GM23338 (cell line): Measurements from ENCODE around the gene HACE1. TPM values are rescaled to one million over a fixed set of nuclear protein-coding genes. Genes with fewer than 3 reads are reported as not detected.

Experiments used
- ATAC-seq: fragments of 200-7000 bp; cut with Tn5 transposase; 3 replicates; pipeline ENCODE4 v1.9.1; 2020
- DNase-seq: peaks from one replicate; pipeline ENCODE4 v3.0.0-alpha.2; 2015; ENCODE audit warnings: low spot score
- H2AFZ ChIP-seq: fragments of 200-600 bp; sonication (generic); 2 replicates; pipeline ENCODE4 v1.8.0; 2016; ENCODE audit warnings: antibody characterized with exemption, mild to moderate bottlenecking, moderate library complexity
- H3F3A ChIP-seq: fragments of 200-600 bp; sonication (generic); replicated peaks from 2 replicates; pipeline ENCODE4 v1.8.0; 2017; ENCODE audit warnings: antibody characterized with exemption, mixed run types, low read depth
- H3K27ac ChIP-seq: fragments of 200-600 bp; sonication (generic); 2 replicates; pipeline ENCODE4 v1.6.1; 2016; ENCODE audit warnings: low read depth
- H3K27me3 ChIP-seq: fragments of 200-600 bp; sonication (generic); 2 replicates; pipeline ENCODE4 v1.8.0; 2016; ENCODE audit warnings: mild to moderate bottlenecking, mixed run types, moderate library complexity; ENCODE audit not compliant: insufficient read depth
- H3K36me3 ChIP-seq: fragments of 200-600 bp; sonication (generic); 2 replicates; pipeline ENCODE4 v1.8.0; 2016; ENCODE audit warnings: mild to moderate bottlenecking; ENCODE audit not compliant: insufficient read depth
- H3K4me1 ChIP-seq: fragments of 200-600 bp; sonication (generic); 2 replicates; pipeline ENCODE4 v1.8.0; 2016; ENCODE audit warnings: mild to moderate bottlenecking, moderate library complexity; ENCODE audit not compliant: insufficient read depth
- H3K4me2 ChIP-seq: fragments of 200-600 bp; sonication (generic); 2 replicates; pipeline ENCODE4 v1.7.1; 2017; ENCODE audit warnings: mixed run types
- H3K4me3 ChIP-seq: fragments of 200-600 bp; sonication (generic); 2 replicates; pipeline ENCODE4 v1.6.1; 2016; ENCODE audit warnings: mixed run types
- H3K79me2 ChIP-seq: fragments of 200-600 bp; sonication (generic); replicated peaks from 2 replicates; pipeline ENCODE4 v1.8.0; 2017; ENCODE audit warnings: mild to moderate bottlenecking; ENCODE audit not compliant: insufficient read depth
- H3K9me2 ChIP-seq: fragments of 200-600 bp; sonication (generic); 2 replicates; pipeline ENCODE4 v1.8.0; 2017; ENCODE audit not compliant: insufficient read depth
- H4K20me1 ChIP-seq: fragments of 200-600 bp; sonication (generic); replicated peaks from 2 replicates; pipeline ENCODE4 v1.8.0; 2017; ENCODE audit warnings: mild to moderate bottlenecking; ENCODE audit not compliant: insufficient read depth
- H3K27ac Mint-ChIP-seq: 2 replicates; pipeline ENCODE4 v1.8.0; 2020; ENCODE audit warnings: inconsistent platforms, mild to moderate bottlenecking, moderate library complexity, mixed read lengths
- H3K27me3 Mint-ChIP-seq: 3 replicates; pipeline ENCODE4 v1.8.0; 2022; ENCODE audit warnings: low read depth, mild to moderate bottlenecking, moderate library complexity, mixed read lengths, inconsistent platforms; ENCODE audit not compliant: insufficient read depth, poor library complexity
- H3K36me3 Mint-ChIP-seq: 3 replicates; pipeline ENCODE4 v1.8.0; 2021; ENCODE audit warnings: low read depth, mild to moderate bottlenecking, inconsistent platforms, moderate library complexity, mixed read lengths
- H3K4me1 Mint-ChIP-seq: 3 replicates; pipeline ENCODE4 v1.8.0; 2020; ENCODE audit warnings: mild to moderate bottlenecking, inconsistent platforms, mixed read lengths
- H3K4me3 Mint-ChIP-seq: 3 replicates; pipeline ENCODE4 v1.8.0; 2021; ENCODE audit warnings: moderate library complexity, mild to moderate bottlenecking, inconsistent platforms, mixed read lengths
- H3K9me3 Mint-ChIP-seq: 3 replicates; pipeline ENCODE4 v1.8.0; 2020; ENCODE audit warnings: moderate library complexity, mild to moderate bottlenecking, inconsistent platforms, mixed read lengths
- CREB1 ChIP-seq: fragments of 250-450 bp; sonication (Bioruptor Pico); IDR thresholded peaks from 2 replicates; pipeline ENCODE4 v1.5.0; 2020; ENCODE audit warnings: low read depth, mild to moderate bottlenecking, moderate library complexity
- CTCF ChIP-seq, 2 experiments: fragments of 200-600 bp in 1 of 2; sonication (generic) in 1 of 2; conservative IDR thresholded peaks; 2 replicates each; pipeline versions ENCODE4 v1.5.1 to v1.6.1; 2016 to 2017; ENCODE audit warnings: antibody characterized with exemption in 2 of 2, low read depth in 2 of 2, mild to moderate bottlenecking in 2 of 2, moderate library complexity in 1 of 2
- JUNB ChIP-seq: IDR thresholded peaks from one replicate; pipeline ENCODE4 v1.6.1; 2016; ENCODE audit warnings: antibody characterized with exemption; ENCODE audit not compliant: unreplicated experiment
- NANOG ChIP-seq: IDR thresholded peaks from 2 replicates; pipeline ENCODE4 v1.6.1; 2016; ENCODE audit warnings: antibody characterized with exemption, borderline replicate concordance
- POLR2AphosphoS5 ChIP-seq: IDR thresholded peaks from 2 replicates; pipeline ENCODE4 v1.6.1; 2016; ENCODE audit warnings: antibody characterized with exemption, low read depth
- STAT1 ChIP-seq: IDR thresholded peaks from one replicate; pipeline ENCODE4 v1.6.1; 2016; ENCODE audit warnings: antibody characterized with exemption; ENCODE audit not compliant: unreplicated experiment
- ZNF114 ChIP-seq: fragments of 250-450 bp; sonication (Bioruptor Pico); IDR thresholded peaks from 2 replicates; pipeline ENCODE4 v1.5.0; 2020; ENCODE audit warnings: mild to moderate bottlenecking, moderate library complexity
- ZNF462 ChIP-seq: fragments of 250-450 bp; sonication (Bioruptor Pico); IDR thresholded peaks from 2 replicates; pipeline ENCODE4 v1.5.0; 2020; ENCODE audit warnings: mild to moderate bottlenecking, moderate library complexity
- polyA plus RNA-seq: library from polyadenylated mRNA; unstranded; fragments of >200 nt; fragmentation: Nextera tagmentation; extraction: Ambion mirVana; gene quantifications from 2 replicates; pipeline ENCODE4 v1.2.1, GENCODE V29; 2016
- total RNA-seq: library from RNA; depleted of rRNA; stranded (reverse); fragments of >200 nt; shearing (Covaris generic); gene quantifications from 2 replicates; pipeline ENCODE4 v1.2.3, GENCODE V29; 2014

Gene HACE1
- total and polyA plus RNA-seq, 2 experiments from 2014 or later: 8.6 to 28.7 TPM

- H4K20me1 ChIP-seq: no peaks in the 10 kb centered on the region
- Mint-ChIP-seq H3K27ac (no peak overlapping the region), H3K27me3 (no peaks in the 10 kb centered on the region), H3K4me3 (no peak overlapping the region), H3K4me1 (no peaks in the 10 kb centered on the region), H3K9me3 (no peaks in the 10 kb centered on the region), H3K36me3 (peaks cover 3% of the 10 kb centered on the region; the same call in 2 of the 3 replicates)
- H2AFZ ChIP-seq: no peak overlapping the region
- H3K27ac ChIP-seq: no peak overlapping the region
- H3K4me3 ChIP-seq: no peak overlapping the region
- H3K9me2 ChIP-seq: no peaks in the 10 kb centered on the region
- H3K27me3 ChIP-seq: no peaks in the 10 kb centered on the region
- ATAC-seq (no peak), DNase-seq (peak; percentile 41)
- no peaks in the 10 kb centered on the region for H3K79me2 ChIP-seq
- no peaks in the 10 kb centered on the region for H3F3A ChIP-seq
- TF ChIP-seq CTCF (conservative IDR thresholded peaks at IDR 0.05; ENCODE audit: low read depth in 2 of 2) (peak in 1 of 2 experiments; percentile 47; a peak in 3 of 4 replicates), ZNF462 (CRISPR knock-in tag) (no peak)
- 0 out of 2 replicates have a peak, but pooled peaks cover 5% of the 10 kb centered on the region for H3K36me3 ChIP-seq
- no peak overlapping the region for H3K4me2 ChIP-seq
- H3K4me1 ChIP-seq: no peaks in the 10 kb centered on the region
These were observed 69.9 kb downstream of the HACE1 start for GRCh38 chr6:104789770-104790190.

GRCh38 chr6:104788400-104788799 lies 71.3 kb downstream of the HACE1 start:
- no peak for ATAC-seq
- no peaks in the 10 kb centered on the region for H3K4me1 Mint-ChIP-seq
- peaks cover 4% of the 10 kb centered on the region; the same call in 2 of the 3 replicates for H3K36me3 Mint-ChIP-seq
- H3K9me2 ChIP-seq: no peaks in the 10 kb centered on the region
- DNase-seq: no peak
- H3K4me2 ChIP-seq: no peak overlapping the region
- no peaks in the 10 kb centered on the region for H3K4me1 ChIP-seq
- H3K79me2 ChIP-seq: no peaks in the 10 kb centered on the region
- no peak overlapping the region for H3K4me3 ChIP-seq
- H3F3A ChIP-seq: no peaks in the 10 kb centered on the region
- no peaks in the 10 kb centered on the region for H3K27me3 Mint-ChIP-seq
- H3K27ac Mint-ChIP-seq: no peak overlapping the region
- H3K27me3 ChIP-seq: no peaks in the 10 kb centered on the region
- H3K36me3 ChIP-seq: peaks cover 3% of the 10 kb centered on the region; the same call in 1 of the 2 replicates
- H3K9me3 Mint-ChIP-seq: no peaks in the 10 kb centered on the region
- no peak overlapping the region for H3K27ac ChIP-seq
- H2AFZ ChIP-seq: no peak overlapping the region
- H3K4me3 Mint-ChIP-seq: no peak overlapping the region
- H4K20me1 ChIP-seq: no peaks in the 10 kb centered on the region
- TF ChIP-seq ZNF114 (CRISPR knock-in tag) (no peak), JUNB (no peak), POLR2AphosphoS5 (no peak), CTCF (conservative IDR thresholded peaks at IDR 0.05; ENCODE audit: low read depth in 2 of 2) (no peak), NANOG (no peak), STAT1 (no peak), CREB1 (CRISPR knock-in tag) (no peak)
